ENCODE data around the gene NT5DC3.

Gene NT5DC3

GRCh38 chr12:103807561-103808238 is 33.3 kb downstream of the NT5DC3 start:
- Histone ChIP-seq H2AK5ac (ENCODE audit: low read depth, low read length) (no peak overlapping the region), H2BK5ac (ENCODE audit: low read length) (no peak overlapping the region), H3K4ac (ENCODE audit: low read length) (no peak overlapping the region), H3K14ac (ENCODE audit: low read length) (no peak overlapping the region), H2AFZ (ENCODE audit: low read length) (no peak overlapping the region), H2BK15ac (ENCODE audit: low read length) (no peak overlapping the region), H3K9ac (ENCODE audit: low read depth, low read length, poor library complexity) (no peak overlapping the region), H3K27me3 (ENCODE audit: control insufficient read depth in 3 of 3, insufficient read depth in 3 of 3, low read depth in 1 of 3, low read length in 3 of 3) (no peaks in the 10 kb centered on the region), H3K4me3 (ENCODE audit: low read length in 2 of 2) (no peak overlapping the region), H3K4me1 (ENCODE audit: control insufficient read depth in 2 of 2, insufficient read depth in 1 of 2, low read depth in 1 of 2, low read length in 2 of 2) (no peaks in the 10 kb centered on the region), H2BK120ac (ENCODE audit: low read depth, low read length) (no peak overlapping the region), H2BK12ac (ENCODE audit: low read length) (no peak overlapping the region), H3K9me3 (replicated peaks in 1 of 2; ENCODE audit: control insufficient read depth in 2 of 2, insufficient read depth in 1 of 2, low read depth in 1 of 2, low read length in 2 of 2) (no peaks in the 10 kb centered on the region), H3K79me1 (ENCODE audit: low read depth, low read length) (no peaks in the 10 kb centered on the region), H3K27ac (replicated peaks; ENCODE audit: low read length) (no peak overlapping the region), H3K36me3 (replicated peaks in 1 of 2; ENCODE audit: control insufficient read depth in 2 of 2, insufficient read depth in 2 of 2, low read length in 2 of 2) (peaks cover 0 to 15% of the 10 kb centered on the region in 2 donors), H4K8ac (ENCODE audit: low read depth, low read length) (no peak overlapping the region), H3K18ac (ENCODE audit: low read length) (peak overlapping the region; percentile 68), H4K91ac (ENCODE audit: low read depth, low read length, poor library complexity) (no peak overlapping the region), H3K4me2 (ENCODE audit: insufficient read depth, low read length, poor library complexity, severe bottlenecking) (no peak overlapping the region), H3K23ac (ENCODE audit: low read depth, low read length, poor library complexity) (no peak overlapping the region)
- WGBS, 2 donors (ENCODE audit: extremely low coverage in 2 of 2, insufficient read length in 2 of 2, insufficient replicate concordance in 1 of 2): no CpG with 5 or more reads among the region's 9 CpGs
- no peak for DNase-seq (ENCODE audit: low spot score)

- Histone ChIP-seq H4K8ac (ENCODE audit: low read depth, low read length) (no peak overlapping the region), H3K14ac (ENCODE audit: low read length) (no peak overlapping the region), H3K23ac (ENCODE audit: low read depth, low read length, poor library complexity) (no peak overlapping the region), H4K91ac (ENCODE audit: low read depth, low read length, poor library complexity) (no peak overlapping the region), H3K4me3 (ENCODE audit: low read length in 2 of 2) (no peak overlapping the region), H3K36me3 (replicated peaks in 1 of 2; ENCODE audit: control insufficient read depth in 2 of 2, insufficient read depth in 2 of 2, low read length in 2 of 2) (peaks cover 0 to 12% of the 10 kb centered on the region in 2 donors), H3K4ac (ENCODE audit: low read length) (no peak overlapping the region), H2AK5ac (ENCODE audit: low read depth, low read length) (no peak overlapping the region), H3K9ac (ENCODE audit: low read depth, low read length, poor library complexity) (no peak overlapping the region), H3K4me1 (ENCODE audit: control insufficient read depth in 2 of 2, insufficient read depth in 1 of 2, low read depth in 1 of 2, low read length in 2 of 2) (peaks cover 0 to 5% of the 10 kb centered on the region in 2 donors), H3K9me3 (replicated peaks in 1 of 2; ENCODE audit: control insufficient read depth in 2 of 2, insufficient read depth in 1 of 2, low read depth in 1 of 2, low read length in 2 of 2) (no peaks in the 10 kb centered on the region), H3K27ac (replicated peaks; ENCODE audit: low read length) (no peak overlapping the region), H3K18ac (ENCODE audit: low read length) (no peak overlapping the region), H3K4me2 (ENCODE audit: insufficient read depth, low read length, poor library complexity, severe bottlenecking) (no peak overlapping the region), H2AFZ (ENCODE audit: low read length) (no peak overlapping the region), H2BK15ac (ENCODE audit: low read length) (no peak overlapping the region), H2BK12ac (ENCODE audit: low read length) (no peak overlapping the region), H3K27me3 (ENCODE audit: control insufficient read depth in 3 of 3, insufficient read depth in 3 of 3, low read depth in 1 of 3, low read length in 3 of 3) (no peaks in the 10 kb centered on the region), H2BK120ac (ENCODE audit: low read depth, low read length) (peak overlapping the region; percentile 30), H3K79me1 (ENCODE audit: low read depth, low read length) (no peaks in the 10 kb centered on the region), H2BK5ac (ENCODE audit: low read length) (no peak overlapping the region)
- no CpG with 5 or more reads among the region's 4 CpGs for WGBS, 2 donors (ENCODE audit: extremely low coverage in 2 of 2, insufficient read length in 2 of 2, insufficient replicate concordance in 1 of 2)
- no peak for DNase-seq (ENCODE audit: low spot score)
These were observed 34.2 kb downstream of the NT5DC3 start for GRCh38 chr12:103806803-103807202.

GRCh38 chr12:103805655-103806360 is 35.2 kb downstream of the NT5DC3 start:
- no peak overlapping the region for H4K91ac ChIP-seq (ENCODE audit: low read depth, low read length, poor library complexity)
- H3K4me3 ChIP-seq (ENCODE audit: low read length in 2 of 2): peak overlapping the region in 1 of 2 donors; percentile 51
- peaks cover 0 to 8% of the 10 kb centered on the region in 2 donors for H3K36me3 ChIP-seq (replicated peaks in 1 of 2; ENCODE audit: control insufficient read depth in 2 of 2, insufficient read depth in 2 of 2, low read length in 2 of 2)

GRCh38 chr12:103803847-103804246 is 37.2 kb downstream of the NT5DC3 start:
- Histone ChIP-seq H2BK120ac (ENCODE audit: low read depth, low read length) (no peak overlapping the region), H3K4me2 (ENCODE audit: insufficient read depth, low read length, poor library complexity, severe bottlenecking) (no peak overlapping the region), H2AFZ (ENCODE audit: low read length) (no peak overlapping the region), H3K27ac (replicated peaks; ENCODE audit: low read length) (no peak overlapping the region), H3K9me3 (replicated peaks in 1 of 2; ENCODE audit: control insufficient read depth in 2 of 2, insufficient read depth in 1 of 2, low read depth in 1 of 2, low read length in 2 of 2) (no peaks in the 10 kb centered on the region), H3K14ac (ENCODE audit: low read length) (no peak overlapping the region), H2BK12ac (ENCODE audit: low read length) (no peak overlapping the region), H3K18ac (ENCODE audit: low read length) (no peak overlapping the region), H2BK15ac (ENCODE audit: low read length) (no peak overlapping the region), H4K91ac (ENCODE audit: low read depth, low read length, poor library complexity) (no peak overlapping the region), H2AK5ac (ENCODE audit: low read depth, low read length) (no peak overlapping the region), H3K79me1 (ENCODE audit: low read depth, low read length) (no peaks in the 10 kb centered on the region), H3K36me3 (replicated peaks in 1 of 2; ENCODE audit: control insufficient read depth in 2 of 2, insufficient read depth in 2 of 2, low read length in 2 of 2) (peaks cover 0 to 3% of the 10 kb centered on the region in 2 donors), H3K4me3 (ENCODE audit: low read length in 2 of 2) (no peak overlapping the region), H2BK5ac (ENCODE audit: low read length) (no peak overlapping the region), H3K27me3 (ENCODE audit: control insufficient read depth in 3 of 3, insufficient read depth in 3 of 3, low read depth in 1 of 3, low read length in 3 of 3) (no peaks in the 10 kb centered on the region), H4K8ac (ENCODE audit: low read depth, low read length) (no peak overlapping the region), H3K4ac (ENCODE audit: low read length) (no peak overlapping the region), H3K4me1 (ENCODE audit: control insufficient read depth in 2 of 2, insufficient read depth in 1 of 2, low read depth in 1 of 2, low read length in 2 of 2) (peaks cover 3 to 6% of the 10 kb centered on the region in 2 donors), H3K9ac (ENCODE audit: low read depth, low read length, poor library complexity) (no peak overlapping the region), H3K23ac (ENCODE audit: low read depth, low read length, poor library complexity) (no peak overlapping the region)
- DNase-seq (ENCODE audit: low spot score): no peak
- no CpG with 5 or more reads among the region's 1 CpG for WGBS, 2 donors (ENCODE audit: extremely low coverage in 2 of 2, insufficient read length in 2 of 2, insufficient replicate concordance in 1 of 2)

More at GRCh38 chr12:103805655-103806360, 35.2 kb downstream of the NT5DC3 start:
- Histone ChIP-seq H2BK5ac (ENCODE audit: low read length) (no peak overlapping the region), H3K27me3 (ENCODE audit: control insufficient read depth in 3 of 3, insufficient read depth in 3 of 3, low read depth in 1 of 3, low read length in 3 of 3) (no peaks in the 10 kb centered on the region), H3K23ac (ENCODE audit: low read depth, low read length, poor library complexity) (no peak overlapping the region), H3K4ac (ENCODE audit: low read length) (no peak overlapping the region), H2AK5ac (ENCODE audit: low read depth, low read length) (no peak overlapping the region), H3K18ac (ENCODE audit: low read length) (no peak overlapping the region), H3K4me1 (ENCODE audit: control insufficient read depth in 2 of 2, insufficient read depth in 1 of 2, low read depth in 1 of 2, low read length in 2 of 2) (peaks cover 0 to 6% of the 10 kb centered on the region in 2 donors), H3K14ac (ENCODE audit: low read length) (no peak overlapping the region), H2BK12ac (ENCODE audit: low read length) (no peak overlapping the region), H3K9ac (ENCODE audit: low read depth, low read length, poor library complexity) (no peak overlapping the region), H2BK15ac (ENCODE audit: low read length) (no peak overlapping the region), H2BK120ac (ENCODE audit: low read depth, low read length) (no peak overlapping the region), H2AFZ (ENCODE audit: low read length) (no peak overlapping the region), H3K27ac (replicated peaks; ENCODE audit: low read length) (no peak overlapping the region), H3K9me3 (replicated peaks in 1 of 2; ENCODE audit: control insufficient read depth in 2 of 2, insufficient read depth in 1 of 2, low read depth in 1 of 2, low read length in 2 of 2) (no peaks in the 10 kb centered on the region), H4K8ac (ENCODE audit: low read depth, low read length) (no peak overlapping the region), H3K4me2 (ENCODE audit: insufficient read depth, low read length, poor library complexity, severe bottlenecking) (no peak overlapping the region), H3K79me1 (ENCODE audit: low read depth, low read length) (no peaks in the 10 kb centered on the region)
- WGBS, 2 donors (ENCODE audit: extremely low coverage in 2 of 2, insufficient read length in 2 of 2, insufficient replicate concordance in 1 of 2): no CpG with 5 or more reads among the region's 5 CpGs
- DNase-seq (ENCODE audit: low spot score): no peak
